CD14-positive monocyte (primary cell): ENCODE data around the gene CNOT4. TPM values are rescaled to one million over a fixed set of nuclear protein-coding genes. Genes with fewer than 3 reads are reported as not detected.
A peak's percentile ranks its signal among the peaks of the same experiment; 100 is the strongest.

Experiments
- DNase-seq, 3 donors: peaks; one replicate each; pipeline ENCODE4 v3.0.0-alpha.2; 2011 to 2022
- H2AFZ ChIP-seq: 2 replicates; pipeline ENCODE4 v1.6.0; 2012; ENCODE audit warnings: mild to moderate bottlenecking, low read depth, low read length, inconsistent platforms; ENCODE audit not compliant: insufficient read depth, poor library complexity, severe bottlenecking
- H3K27ac ChIP-seq, 2 donors: 1 replicate in 1 of 2; 2 replicates in 1 of 2; pipeline ENCODE4 v1.5.1; 2012 to 2013; ENCODE audit warnings: low read length in 2 of 2, control low read depth in 1 of 2, inconsistent platforms in 1 of 2, low read depth in 1 of 2, mild to moderate bottlenecking in 1 of 2
- H3K27me3 ChIP-seq, 2 donors: one replicate each; pipeline versions ENCODE4 v1.6.0 to v1.6.1; 2011 to 2013; ENCODE audit warnings: low read length in 2 of 2; ENCODE audit not compliant: control insufficient read depth in 2 of 2, insufficient read depth in 2 of 2
- H3K36me3 ChIP-seq, 2 donors: replicated peaks in 1 of 2; 1 replicate in 1 of 2; 2 replicates in 1 of 2; pipeline versions ENCODE4 v1.5.1 to v1.6.1; 2012 to 2013; ENCODE audit warnings: low read length in 2 of 2, control low read depth in 1 of 2, inconsistent platforms in 1 of 2, mild to moderate bottlenecking in 1 of 2; ENCODE audit not compliant: insufficient read depth in 2 of 2, control insufficient read depth in 1 of 2
- H3K4me1 ChIP-seq, 2 donors: 1 replicate in 1 of 2; 2 replicates in 1 of 2; pipeline versions ENCODE4 v1.5.1 to v1.6.1; 2012 to 2013; ENCODE audit warnings: low read length in 2 of 2, control low read depth in 1 of 2, inconsistent platforms in 1 of 2, mild to moderate bottlenecking in 1 of 2, moderate library complexity in 1 of 2; ENCODE audit not compliant: insufficient read depth in 2 of 2, control insufficient read depth in 1 of 2
- H3K4me2 ChIP-seq: replicated peaks from 2 replicates; pipeline ENCODE3; 2012; ENCODE audit warnings: low read length, moderate library complexity, mild to moderate bottlenecking; ENCODE audit not compliant: poor library complexity, severe bottlenecking; ENCODE audit errors: extremely low read depth
- H3K4me3 ChIP-seq, 3 experiments: fragments of 200-600 bp in 1 of 3; sonication (generic) in 1 of 3; replicated peaks in 1 of 3; 1 replicate in 2 of 3; 2 replicates in 1 of 3; pipeline ENCODE4 v1.5.1; 2011 to 2013; ENCODE audit warnings: low read length in 3 of 3, mild to moderate bottlenecking in 3 of 3, control low read depth in 2 of 3, low read depth in 2 of 3, inconsistent platforms in 1 of 3, moderate library complexity in 1 of 3
- H3K79me2 ChIP-seq: 2 replicates; pipeline ENCODE4 v1.6.0; 2012; ENCODE audit warnings: mild to moderate bottlenecking, control low read depth, inconsistent platforms, low read length, moderate library complexity; ENCODE audit not compliant: insufficient read depth
- H3K9ac ChIP-seq: 2 replicates; pipeline ENCODE4 v1.6.0; 2017; ENCODE audit warnings: low read length, mild to moderate bottlenecking; ENCODE audit not compliant: insufficient read depth, poor library complexity, severe bottlenecking
- H3K9me3 ChIP-seq, 2 donors: replicated peaks in 1 of 2; 1 replicate in 1 of 2; 2 replicates in 1 of 2; pipeline versions ENCODE4 v1.5.1 to v1.6.1; 2012 to 2013; ENCODE audit warnings: low read length in 2 of 2, control low read depth in 1 of 2; ENCODE audit not compliant: control insufficient read depth in 1 of 2, insufficient read depth in 1 of 2
- H4K20me1 ChIP-seq: 2 replicates; pipeline ENCODE4 v1.6.0; 2012; ENCODE audit warnings: mild to moderate bottlenecking, low read length, control low read depth, moderate library complexity; ENCODE audit not compliant: insufficient read depth
- H3K27ac Mint-ChIP-seq, 7 donors: one replicate each; pipeline ENCODE4 v1.8.0; 2020; ENCODE audit warnings: mild to moderate bottlenecking in 7 of 7, mixed read lengths in 7 of 7, moderate library complexity in 6 of 7, inconsistent platforms in 2 of 7
- H3K27me3 Mint-ChIP-seq, 3 donors: one replicate each; pipeline ENCODE4 v1.8.0; 2021 to 2022; ENCODE audit warnings: low read depth in 3 of 3, mild to moderate bottlenecking in 3 of 3, mixed read lengths in 3 of 3, moderate library complexity in 3 of 3, inconsistent platforms in 1 of 3
- H3K36me3 Mint-ChIP-seq, 2 donors: one replicate each; pipeline ENCODE4 v1.8.0; 2020; ENCODE audit warnings: mixed read lengths in 2 of 2, inconsistent platforms in 1 of 2, mild to moderate bottlenecking in 1 of 2
- H3K4me1 Mint-ChIP-seq: one replicate; pipeline ENCODE4 v1.8.0; 2020; ENCODE audit warnings: mild to moderate bottlenecking, mixed read lengths
- H3K4me3 Mint-ChIP-seq, 2 donors: one replicate each; pipeline ENCODE4 v1.8.0; 2020; ENCODE audit warnings: mild to moderate bottlenecking in 2 of 2, mixed read lengths in 2 of 2, moderate library complexity in 1 of 2
- H3K9me3 Mint-ChIP-seq, 7 donors: one replicate each; pipeline ENCODE4 v1.8.0; 2020 to 2022; ENCODE audit warnings: mixed read lengths in 7 of 7, mild to moderate bottlenecking in 6 of 7, moderate library complexity in 6 of 7, inconsistent platforms in 2 of 7
- CTCF ChIP-seq: fragments of 200-600 bp; IDR thresholded peaks from one replicate; pipeline ENCODE4 v1.8.0; 2022; ENCODE audit warnings: antibody characterized with exemption, mild to moderate bottlenecking
- WGBS: methylation state at CpG from one replicate; pipeline ENCODE4 v1.1.5; 2013; ENCODE audit warnings: missing lambda C conversion rate; ENCODE audit not compliant: insufficient coverage; 5-methylcytosine and 5-hydroxymethylcytosine counted together
- intact Hi-C, 2 donors: fragments of 100-400 bp; cut with micrococcal nuclease; formaldehyde crosslinking; loops; one replicate each; pipeline versions ENCODE4 v1.15.0 to v1.15.1; 2023
- polyA plus RNA-seq, 3 donors: library from polyadenylated mRNA; depleted of rRNA in 1 of 3; unstranded in 2 of 3; stranded (reverse) in 1 of 3; fragments of 300-500 nt in 2 of 3; fragments of >200 nt in 1 of 3; fragmentation: Illumina TruSeq in 2 of 3; gene quantifications; 1 replicate in 2 of 3; 2 replicates in 1 of 3; pipeline ENCODE4 v1.2.3, GENCODE V29; 2012 to 2021

Gene CNOT4
- polyA plus RNA-seq, 3 donors, result 4.3 to 7.9 (median 6.3) TPM

- no peaks in the 10 kb centered on the region for H4K20me1 ChIP-seq
- H3K27me3 ChIP-seq, result no peaks in the 10 kb centered on the region
- H2AFZ ChIP-seq, result no peak overlapping the region
- peaks cover 49 to 81% of the 10 kb centered on the region in 2 donors for H3K36me3 ChIP-seq
- no peak overlapping the region for H3K27ac ChIP-seq
- no peaks in the 10 kb centered on the region for H3K4me1 Mint-ChIP-seq
- peak overlapping the region in 1 of 7 donors; percentile 71 for H3K27ac Mint-ChIP-seq
- H3K9me3 ChIP-seq, result no peaks in the 10 kb centered on the region
- intact Hi-C loops, result no loop called here
- no peak overlapping the region for H3K4me3 ChIP-seq
- H3K9me3 Mint-ChIP-seq, result no peaks in the 10 kb centered on the region
- H3K4me3 Mint-ChIP-seq, result no peak overlapping the region
- no peak for DNase-seq
- no peak for TF ChIP-seq CTCF
- peaks cover 50 to 60% of the 10 kb centered on the region in 2 donors for H3K36me3 Mint-ChIP-seq
- H3K9ac ChIP-seq, result no peak overlapping the region
- WGBS, result no CpG with 5 or more reads among the region's 3 CpGs
- H3K4me2 ChIP-seq, result no peak overlapping the region
- no peaks in the 10 kb centered on the region for H3K27me3 Mint-ChIP-seq
- no peaks in the 10 kb centered on the region for H3K4me1 ChIP-seq
- H3K79me2 ChIP-seq, result no peaks in the 10 kb centered on the region
These were observed 118.4 kb downstream of the CNOT4 start for GRCh38 chr7:135391514-135391913.

GRCh38 chr7:135390829-135391228, 119.1 kb downstream of the CNOT4 start:
- H3K36me3 Mint-ChIP-seq, result peaks cover 49 to 62% of the 10 kb centered on the region in 2 donors
- H3K9me3 ChIP-seq, result no peaks in the 10 kb centered on the region
- H3K4me2 ChIP-seq, result no peak overlapping the region
- H4K20me1 ChIP-seq, result no peaks in the 10 kb centered on the region
- H3K4me3 Mint-ChIP-seq, result no peak overlapping the region
- peaks cover 52 to 87% of the 10 kb centered on the region in 2 donors for H3K36me3 ChIP-seq
- no peak for TF ChIP-seq CTCF
- intact Hi-C loops, result no loop called here
- H3K27ac Mint-ChIP-seq, result no peak overlapping the region
- H3K79me2 ChIP-seq, result no peaks in the 10 kb centered on the region
- no peaks in the 10 kb centered on the region for H3K4me1 ChIP-seq
- no peaks in the 10 kb centered on the region for H3K27me3 Mint-ChIP-seq
- H3K4me3 ChIP-seq, result no peak overlapping the region
- no peaks in the 10 kb centered on the region for H3K9me3 Mint-ChIP-seq
- no peak overlapping the region for H3K27ac ChIP-seq
- H3K27me3 ChIP-seq, result no peaks in the 10 kb centered on the region
- no peak overlapping the region for H2AFZ ChIP-seq
- no peaks in the 10 kb centered on the region for H3K4me1 Mint-ChIP-seq
- no peak overlapping the region for H3K9ac ChIP-seq
- DNase-seq, result no peak
